Measurements from ENCODE around the gene SLC17A9. TPM values are rescaled to one million over a fixed set of nuclear protein-coding genes. Genes with fewer than 3 reads are reported as not detected.
"Not testable (repeated sequence)": the region's sequence is repeated elsewhere in the genome, so short reads cannot be mapped to it uniquely, and the experiment has no call there.

SLC17A9 gene
- polyA plus RNA-seq, 1 donor = 1.7 TPM

GRCh38 chr20:62920039-62920645 is 32.4 kb upstream of the SLC17A9 start:
- DNase-seq = no peak

- peak; percentile 68 for DNase-seq
These were observed 31.3 kb upstream of the SLC17A9 start for GRCh38 chr20:62921119-62921687.

GRCh38 chr20:62922451-62922921 is 30.0 kb upstream of the SLC17A9 start:
- DNase-seq = no peak

GRCh38 chr20:62923059-62923668 is 29.3 kb upstream of the SLC17A9 start:
- not testable (repeated sequence) for DNase-seq

GRCh38 chr20:62923669-62924441 is 28.7 kb upstream of the SLC17A9 start:
- DNase-seq = no peak

GRCh38 chr20:62924442-62925075 is 27.9 kb upstream of the SLC17A9 start:
- DNase-seq = no peak

- DNase-seq = no peak
These were observed 27.5 kb upstream of the SLC17A9 start for GRCh38 chr20:62925076-62925419.

- DNase-seq = no peak
These were observed 26.9 kb upstream of the SLC17A9 start for GRCh38 chr20:62925420-62926228.

GRCh38 chr20:62926229-62927127 is 26.0 kb upstream of the SLC17A9 start, which contains the start of gene DIDO1:
TSS of gene DIDO1 (minus strand) at chr20:62926505.
- peak; percentile 81 for DNase-seq

GRCh38 chr20:62927128-62927705 is 25.3 kb upstream of the SLC17A9 start:
- no peak for DNase-seq

- DNase-seq = no peak
These were observed 24.1 kb upstream of the SLC17A9 start for GRCh38 chr20:62928246-62928939.

- peak; percentile 38 for DNase-seq
These were observed 23.4 kb upstream of the SLC17A9 start for GRCh38 chr20:62929051-62929538.

- DNase-seq = no peak
These were observed 21.0 kb upstream of the SLC17A9 start for GRCh38 chr20:62931464-62931863.

- no peak for DNase-seq
These were observed 18.5 kb upstream of the SLC17A9 start for GRCh38 chr20:62933966-62934365.

GRCh38 chr20:62935204-62935967 is 17.1 kb upstream of the SLC17A9 start:
- no peak for DNase-seq

GRCh38 chr20:62935968-62936585 is 16.4 kb upstream of the SLC17A9 start:
- no peak for DNase-seq

- DNase-seq = peak; percentile 94
These were observed 15.0 kb upstream of the SLC17A9 start for GRCh38 chr20:62937268-62938104.

All from left kidney (tissue), 2 donors.